Measurements from ENCODE around the gene SDC3.

Gene SDC3

GRCh38 chr1:30891227-30891552, 17.4 kb downstream of the SDC3 start:
- no peak for DNase-seq (ENCODE audit: low read depth in 2 of 3, low spot score in 2 of 3)

- DNase-seq (ENCODE audit: low read depth in 2 of 3, low spot score in 2 of 3) = no peak
These were observed 17.9 kb downstream of the SDC3 start for GRCh38 chr1:30890502-30891226.

DNA sequence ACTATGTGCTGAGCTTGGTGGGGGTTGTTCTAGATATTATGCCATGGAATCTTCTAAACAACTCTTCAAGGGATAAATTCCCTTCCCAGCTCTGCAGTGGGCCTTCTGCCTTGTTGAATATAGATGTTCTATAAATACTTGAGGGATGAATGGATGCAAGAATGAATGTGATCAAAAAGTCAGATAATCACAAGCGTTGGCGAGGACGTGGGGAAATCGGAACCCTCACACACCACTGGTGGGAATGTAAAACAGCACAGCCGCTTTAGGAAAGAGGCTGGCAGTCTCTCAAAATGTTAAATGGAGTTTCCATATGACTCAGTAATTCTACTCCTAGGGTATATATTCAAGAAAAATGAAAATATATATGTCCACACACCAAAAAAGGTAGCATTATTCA, 19.0 kb downstream of the SDC3 start:
- no peak for DNase-seq (ENCODE audit: low read depth in 2 of 3, low spot score in 2 of 3)

- no peak for DNase-seq (ENCODE audit: low read depth in 2 of 3, low spot score in 2 of 3)
These were observed 19.6 kb downstream of the SDC3 start for GRCh38 chr1:30888975-30889374.

- no peak for DNase-seq (ENCODE audit: low read depth in 2 of 3, low spot score in 2 of 3)
These were observed 20.2 kb downstream of the SDC3 start for GRCh38 chr1:30888391-30888790.

- no peak for DNase-seq (ENCODE audit: low read depth in 2 of 3, low spot score in 2 of 3)
These were observed 20.9 kb downstream of the SDC3 start for GRCh38 chr1:30887485-30888315.

DNA sequence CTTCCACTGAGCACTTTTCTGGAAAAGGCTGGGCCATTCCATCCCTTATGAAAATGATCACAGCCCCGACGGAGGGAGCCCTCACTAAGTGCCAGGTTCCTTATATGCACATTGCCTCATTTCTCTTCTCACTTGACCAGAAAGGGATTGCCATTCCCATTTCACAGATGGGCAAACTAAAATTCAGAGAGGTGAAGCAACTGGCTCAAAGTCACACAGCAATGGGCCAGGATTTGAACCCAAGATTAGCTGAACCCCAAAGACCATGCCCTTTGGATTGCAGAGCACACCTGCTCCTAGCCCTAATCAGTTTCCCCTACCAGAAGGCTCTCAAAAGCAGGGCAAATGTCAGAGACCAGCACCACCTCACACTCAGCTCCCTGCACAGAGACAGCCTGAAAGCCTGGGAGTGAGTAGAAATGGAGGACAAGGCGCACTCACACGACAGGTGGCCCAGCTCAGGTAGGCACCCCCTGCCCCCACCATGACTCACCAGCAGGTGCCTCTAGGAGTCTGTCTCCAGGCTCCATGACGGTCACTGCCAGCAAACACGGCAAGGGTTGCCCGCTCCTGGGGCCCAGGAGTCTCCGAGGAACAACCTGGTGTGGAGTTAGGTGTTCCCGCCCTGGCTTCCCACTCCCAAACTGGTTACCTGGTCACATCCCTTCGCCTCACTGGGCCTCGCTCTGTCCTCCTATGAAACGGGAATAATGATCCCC, 21.7 kb downstream of the SDC3 start:
- DNase-seq (ENCODE audit: low read depth in 2 of 3, low spot score in 2 of 3) = no peak

GRCh38 chr1:30885570-30886522, 22.7 kb downstream of the SDC3 start:
- DNase-seq (ENCODE audit: low read depth in 2 of 3, low spot score in 2 of 3) = no peak

DNA sequence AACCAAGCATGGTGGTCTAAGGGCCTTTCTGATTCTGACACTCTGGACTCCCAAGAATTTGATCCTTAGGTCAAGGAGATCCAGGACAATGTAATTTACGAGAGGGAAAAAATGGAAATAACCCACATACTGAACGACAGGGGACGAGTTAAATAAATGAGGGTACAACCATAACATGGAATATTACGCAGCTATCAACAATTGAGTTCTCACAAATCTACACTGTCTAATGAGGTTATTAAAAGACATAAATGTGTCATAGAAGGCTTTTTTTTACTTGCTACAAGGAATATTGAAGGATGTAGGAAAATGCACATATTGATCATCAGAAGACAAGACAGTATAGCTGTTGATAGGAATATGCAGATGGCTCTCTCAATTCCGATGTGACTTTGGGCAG, 23.8 kb downstream of the SDC3 start:
- no peak for DNase-seq (ENCODE audit: low read depth in 2 of 3, low spot score in 2 of 3)

DNA sequence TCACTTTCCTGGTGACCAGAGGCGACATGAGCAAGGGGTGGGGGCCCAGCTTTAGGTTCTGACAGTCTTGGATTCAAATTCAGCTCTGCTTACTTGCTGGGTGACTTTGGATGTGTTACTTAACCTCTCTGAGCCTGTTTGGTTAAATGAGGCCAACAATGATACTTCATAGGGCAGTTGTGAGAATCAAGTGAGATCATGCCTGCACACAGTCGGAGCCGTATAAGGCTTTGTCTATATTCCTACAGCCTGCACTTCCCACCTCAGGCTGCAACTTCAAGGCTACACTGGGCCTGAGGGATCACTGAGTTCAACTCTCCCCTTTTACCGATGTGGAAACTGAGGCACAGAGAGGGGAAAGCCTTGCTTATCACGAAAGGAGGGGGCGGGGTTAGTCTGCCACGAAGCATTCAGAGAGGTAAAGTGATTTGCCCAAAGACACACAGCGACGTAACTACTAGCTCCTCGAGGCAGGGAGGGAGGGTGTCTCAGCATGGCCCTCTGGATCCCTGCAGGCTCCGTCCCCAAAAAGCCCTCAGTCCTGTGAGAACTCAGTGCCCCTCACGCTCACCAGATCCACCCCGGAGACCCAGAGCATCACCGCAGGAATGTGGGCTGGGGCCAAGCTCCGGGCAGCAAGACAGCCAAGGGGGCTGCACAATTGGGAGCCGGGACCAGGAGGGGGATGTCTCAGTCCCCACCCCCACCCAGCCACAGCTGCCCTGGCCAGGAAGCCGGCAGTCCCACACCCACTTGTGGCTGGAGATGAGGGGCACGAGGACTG, 25.0 kb downstream of the SDC3 start:
- no peak for DNase-seq (ENCODE audit: low read depth in 2 of 3, low spot score in 2 of 3)

GRCh38 chr1:30882678-30883388, 25.7 kb downstream of the SDC3 start:
- DNase-seq (ENCODE audit: low read depth in 2 of 3, low spot score in 2 of 3) = no peak

GRCh38 chr1:30881319-30882181, 27.0 kb downstream of the SDC3 start:
- no peak for DNase-seq (ENCODE audit: low read depth in 2 of 3, low spot score in 2 of 3)

DNA sequence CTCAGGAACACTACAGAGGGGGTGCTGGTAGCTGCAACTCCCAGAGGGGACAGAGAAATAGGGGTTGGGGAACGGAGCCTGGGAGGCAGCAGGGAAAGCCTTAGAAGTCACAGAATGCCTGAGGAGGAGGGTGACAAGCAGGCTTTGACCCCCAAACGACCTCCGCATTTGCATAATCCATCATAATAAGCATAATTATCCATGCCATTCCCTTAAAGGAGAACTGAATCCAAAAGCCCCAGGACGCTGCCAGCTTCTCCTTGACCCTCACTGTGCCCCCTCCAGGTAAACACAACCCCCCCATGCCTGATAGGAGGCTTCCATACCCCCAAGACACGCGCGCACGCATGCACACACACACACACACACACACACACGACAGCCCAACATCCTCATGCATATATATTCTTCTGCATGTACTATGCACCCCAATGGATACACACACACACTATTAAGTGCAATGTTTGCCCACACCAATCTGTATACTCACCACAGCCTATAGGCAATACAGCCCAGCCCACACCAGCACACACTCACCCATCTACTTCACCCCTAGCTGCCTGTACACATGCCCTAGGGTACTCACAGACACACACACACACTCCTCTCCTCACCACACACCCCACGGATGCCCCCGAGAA, 27.8 kb downstream of the SDC3 start:
- no peak for DNase-seq (ENCODE audit: low read depth in 2 of 3, low spot score in 2 of 3)

DNA sequence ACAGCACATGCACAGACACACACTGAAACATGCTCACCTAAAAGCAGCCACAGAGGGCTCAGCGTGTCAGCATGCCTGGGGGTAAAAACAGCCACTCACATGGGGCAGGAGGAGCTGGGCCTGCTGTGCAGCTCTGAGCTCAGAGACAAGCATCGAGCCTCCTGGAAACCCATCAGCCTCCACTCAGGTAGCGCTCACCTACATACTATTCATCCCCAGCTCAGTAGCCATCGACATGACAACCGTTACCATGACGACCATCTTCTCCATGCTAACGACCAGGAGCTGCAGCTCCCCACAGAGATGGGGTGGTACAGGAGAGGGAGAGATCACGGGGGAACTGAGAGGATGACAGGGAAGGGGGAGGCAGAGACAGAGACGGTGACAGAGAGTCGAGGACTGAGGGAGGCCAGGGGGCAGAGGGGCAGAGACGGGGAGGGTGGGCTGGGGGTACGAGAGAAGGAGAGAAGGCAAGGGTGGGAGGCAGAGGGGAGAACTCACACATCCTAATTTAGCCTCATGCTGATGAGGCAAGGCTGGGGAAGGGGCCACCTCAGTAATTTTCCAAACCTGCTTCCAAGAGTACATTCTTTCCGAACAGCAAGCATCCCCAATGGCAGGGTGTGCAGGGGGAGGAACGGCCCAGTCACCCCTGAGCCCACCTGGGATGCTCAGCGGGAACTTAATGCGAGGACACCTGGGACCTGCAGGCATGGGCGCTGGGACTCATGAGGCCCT, 28.4 kb downstream of the SDC3 start:
- DNase-seq (ENCODE audit: low read depth in 2 of 3, low spot score in 2 of 3) = no peak

DNA sequence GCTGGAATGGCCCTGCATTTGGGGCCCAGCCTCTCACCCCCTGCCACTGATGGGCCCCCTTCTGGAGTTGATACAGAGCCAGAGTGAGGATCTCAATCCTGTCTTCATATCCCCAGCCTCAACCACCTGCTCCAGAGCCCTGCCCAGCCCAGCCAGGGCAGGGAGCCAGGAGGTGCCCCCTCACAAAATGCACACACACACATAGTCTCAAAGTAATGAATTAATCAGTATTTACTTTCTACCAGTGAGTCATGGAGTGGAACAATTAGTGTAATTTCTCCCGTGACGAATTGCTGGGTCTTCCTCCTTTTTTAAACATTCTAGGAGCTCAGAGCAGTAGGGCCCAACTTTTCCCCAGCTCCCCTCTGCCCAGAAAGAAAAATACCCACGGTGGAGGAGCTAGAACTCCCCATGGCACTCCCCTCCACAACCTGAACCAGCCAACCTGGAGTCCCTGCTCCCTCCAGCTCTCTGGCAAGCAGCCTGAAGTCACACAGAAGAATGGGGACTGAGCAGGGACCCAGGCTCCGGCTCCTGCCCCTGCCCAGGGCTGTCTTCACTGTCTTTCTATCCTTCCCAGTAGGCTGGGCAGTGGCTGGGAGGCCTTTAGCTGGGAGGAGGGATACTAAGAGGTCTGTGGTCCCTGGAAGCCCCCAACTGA, 29.3 kb downstream of the SDC3 start:
- DNase-seq (ENCODE audit: low read depth in 2 of 3, low spot score in 2 of 3) = no peak

- DNase-seq (ENCODE audit: low read depth in 2 of 3, low spot score in 2 of 3) = no peak
These were observed 30.0 kb downstream of the SDC3 start for GRCh38 chr1:30878559-30878958.

DNA sequence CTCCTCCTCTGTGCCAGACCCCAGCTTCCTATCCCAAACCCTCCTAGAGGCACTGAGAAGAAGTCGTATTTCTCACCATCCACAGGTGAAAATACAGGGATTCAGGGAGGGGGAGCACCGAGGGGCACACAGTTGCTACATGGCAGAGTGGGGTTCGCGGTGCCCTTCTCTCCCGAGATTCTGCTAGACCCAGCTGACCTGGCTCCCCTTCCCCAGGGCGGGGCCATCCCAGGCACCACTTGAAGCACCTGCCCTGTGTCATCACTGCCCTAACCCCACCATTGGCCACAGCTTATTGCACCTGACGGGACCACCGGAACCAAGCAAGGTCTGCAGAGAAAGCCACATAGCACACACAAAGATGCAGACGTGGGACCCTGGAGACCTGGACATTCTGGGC, 30.5 kb downstream of the SDC3 start:
- no peak for DNase-seq (ENCODE audit: low read depth in 2 of 3, low spot score in 2 of 3)

Data from activated CD8-positive, alpha-beta memory T cell treated with anti-CD3 and anti-CD28 coated beads for 48 hours (primary cell).